Gastroesophageal sphincter (tissue), 4 donors: ENCODE results near the gene ZNF599. TPM values are rescaled to one million over a fixed set of nuclear protein-coding genes. Genes with fewer than 3 reads are reported as not detected.

Experiments used
- ATAC-seq: fragments of 150-250 bp; one replicate; pipeline ENCODE4 v1.9.1; 2016; ENCODE audit warnings: mild to moderate bottlenecking, moderate library complexity
- H3K27ac ChIP-seq, 4 donors: fragments of 200-600 bp; sonication (generic) in 3 of 4; 1 replicate in 3 of 4; 2 replicates in 1 of 4; pipeline ENCODE4 v1.5.1; 2016 to 2019
- H3K27me3 ChIP-seq: fragments of 200-600 bp; sonication (generic); one replicate; pipeline ENCODE4 v1.5.1; 2019
- H3K36me3 ChIP-seq, 2 donors: fragments of 200-600 bp; sonication (generic); one replicate each; pipeline ENCODE4 v1.5.1; 2019; ENCODE audit warnings: control low read depth in 1 of 2
- H3K4me1 ChIP-seq, 3 donors: fragments of 200-600 bp; sonication (generic); 1 replicate in 2 of 3; 2 replicates in 1 of 3; pipeline ENCODE4 v1.5.1; 2016 to 2019; ENCODE audit warnings: control low read depth in 2 of 3
- H3K4me3 ChIP-seq, 2 donors: fragments of 200-600 bp; sonication (generic); one replicate each; pipeline ENCODE4 v1.5.1; 2019; ENCODE audit warnings: mild to moderate bottlenecking in 1 of 2, moderate library complexity in 1 of 2
- H3K9me3 ChIP-seq, 3 donors: fragments of 200-600 bp; sonication (generic); one replicate each; pipeline ENCODE4 v1.5.1; 2017 to 2019; ENCODE audit warnings: control low read depth in 2 of 3
- EP300 ChIP-seq: sonication (generic); formaldehyde crosslinking; IDR thresholded peaks from one replicate; pipeline ENCODE4 v1.6.1; 2017; ENCODE audit warnings: antibody characterized with exemption, mild to moderate bottlenecking
- POLR2A ChIP-seq, 2 donors: fragments of 450-650 bp; IDR thresholded peaks; one replicate each; pipeline ENCODE4 v1.6.1; 2017; ENCODE audit warnings: antibody characterized with exemption in 2 of 2, mild to moderate bottlenecking in 2 of 2, moderate library complexity in 1 of 2
- POLR2AphosphoS5 ChIP-seq: sonication (generic); formaldehyde crosslinking; IDR thresholded peaks from one replicate; pipeline ENCODE4 v1.6.1; 2017; ENCODE audit warnings: antibody characterized with exemption
- WGBS, 2 donors: methylation state at CpG; one replicate each; pipeline ENCODE4 v1.1.5; 2018; ENCODE audit warnings: low coverage in 1 of 2; 5-methylcytosine and 5-hydroxymethylcytosine counted together
- total RNA-seq, 4 donors: library from RNA; depleted of rRNA; stranded (reverse); fragments of >200 nt; gene quantifications; one replicate each; pipeline ENCODE4 v1.1.0, GENCODE V29; 2016
- TF ChIP-seq, protein P1 (sequence below), 4 experiments: fragments of 200-600 bp in 2 of 4; fragments of 450-650 bp in 2 of 4; sonication (generic) in 1 of 4; IDR thresholded peaks; one replicate each; pipeline ENCODE4 v1.5.1; 2017 to 2019; ENCODE audit warnings: antibody characterized with exemption in 4 of 4, mild to moderate bottlenecking in 2 of 4, moderate library complexity in 2 of 4

ZNF599 gene
- total RNA-seq, 4 donors from 2014 or later = 4.8 to 7.1 (median 5.6) TPM

DNA sequence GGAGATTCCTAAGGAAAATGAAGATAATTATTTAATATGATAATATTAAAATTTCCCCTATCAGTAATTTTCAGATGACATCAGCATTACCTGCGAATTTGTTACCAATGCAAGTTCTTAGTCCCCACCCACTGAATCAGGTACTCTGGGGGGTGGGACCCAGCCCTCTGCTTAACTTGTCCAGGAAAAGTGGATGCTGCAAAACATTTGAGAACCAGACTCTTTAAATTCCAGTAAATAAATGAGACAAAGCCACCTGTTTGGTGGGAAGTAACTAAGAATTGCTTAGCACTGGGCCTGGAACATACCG lies 495 bp upstream of the ZNF599 start:
- H3K9me3 ChIP-seq = no peaks in the 10 kb centered on the region
- H3K4me1 ChIP-seq = peaks cover 0 to 19% (median 5%) of the 10 kb centered on the region in 3 donors
- H3K27ac ChIP-seq = peak overlapping the region in 2 of 4 donors; percentile 84 to 86
- H3K4me3 ChIP-seq = peak overlapping the region; percentile 70 to 91
- H3K27me3 ChIP-seq = peaks cover 15% of the 10 kb centered on the region
- ATAC-seq = no peak
- 69 to 77% methylated on average over 2 of the region's 2 CpGs for WGBS, 2 donors
- TF ChIP-seq EP300 (no peak), POLR2A (IDR thresholded peaks at IDR 0.05) (no peak)
- TF ChIP-seq, protein P1, sequence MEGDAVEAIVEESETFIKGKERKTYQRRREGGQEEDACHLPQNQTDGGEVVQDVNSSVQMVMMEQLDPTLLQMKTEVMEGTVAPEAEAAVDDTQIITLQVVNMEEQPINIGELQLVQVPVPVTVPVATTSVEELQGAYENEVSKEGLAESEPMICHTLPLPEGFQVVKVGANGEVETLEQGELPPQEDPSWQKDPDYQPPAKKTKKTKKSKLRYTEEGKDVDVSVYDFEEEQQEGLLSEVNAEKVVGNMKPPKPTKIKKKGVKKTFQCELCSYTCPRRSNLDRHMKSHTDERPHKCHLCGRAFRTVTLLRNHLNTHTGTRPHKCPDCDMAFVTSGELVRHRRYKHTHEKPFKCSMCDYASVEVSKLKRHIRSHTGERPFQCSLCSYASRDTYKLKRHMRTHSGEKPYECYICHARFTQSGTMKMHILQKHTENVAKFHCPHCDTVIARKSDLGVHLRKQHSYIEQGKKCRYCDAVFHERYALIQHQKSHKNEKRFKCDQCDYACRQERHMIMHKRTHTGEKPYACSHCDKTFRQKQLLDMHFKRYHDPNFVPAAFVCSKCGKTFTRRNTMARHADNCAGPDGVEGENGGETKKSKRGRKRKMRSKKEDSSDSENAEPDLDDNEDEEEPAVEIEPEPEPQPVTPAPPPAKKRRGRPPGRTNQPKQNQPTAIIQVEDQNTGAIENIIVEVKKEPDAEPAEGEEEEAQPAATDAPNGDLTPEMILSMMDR (IDR thresholded peaks at IDR 0.05) = no peak
- peaks cover 0 to 24% of the 10 kb centered on the region in 2 donors for H3K36me3 ChIP-seq

DNA sequence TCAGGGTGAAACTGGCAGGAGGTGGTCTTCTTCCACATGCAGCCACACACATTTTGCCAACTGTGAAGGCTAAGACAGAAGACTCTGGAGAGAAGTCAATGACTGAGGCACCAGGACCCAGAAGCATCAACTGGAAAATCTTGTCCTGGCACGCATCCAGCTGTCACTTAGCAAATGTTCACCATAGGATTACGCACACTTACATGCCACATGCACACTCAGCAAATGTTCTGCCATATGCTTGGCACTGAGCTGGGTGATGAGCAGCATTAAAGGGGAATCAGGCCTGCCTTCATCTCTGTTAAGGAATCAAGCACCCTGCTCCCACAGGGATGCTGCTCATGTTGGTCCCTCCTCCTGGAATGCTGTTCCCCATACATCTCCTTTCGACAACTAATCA lies 5.1 kb downstream of the ZNF599 start:
- no peak overlapping the region for H3K4me3 ChIP-seq
- TF ChIP-seq, protein P1 (IDR thresholded peaks at IDR 0.05) = no peak
- TF ChIP-seq POLR2AphosphoS5 = no peak
- TF ChIP-seq POLR2A (IDR thresholded peaks at IDR 0.05) = no peak
- no peak for TF ChIP-seq EP300
- ATAC-seq = no peak
- peaks cover 6 to 80% of the 10 kb centered on the region in 2 donors for H3K36me3 ChIP-seq
- H3K27me3 ChIP-seq = no peaks in the 10 kb centered on the region
- no peak overlapping the region for H3K27ac ChIP-seq
- H3K9me3 ChIP-seq = peaks cover 0 to 16% (median under 1%) of the 10 kb centered on the region in 3 donors
- 83% methylated on average over 3 of the region's 3 CpGs; no CpG with 5 or more reads in 1 of the 2 donors for WGBS, 2 donors
- H3K4me1 ChIP-seq = peaks cover 0 to 14% (median 5%) of the 10 kb centered on the region in 3 donors

DNA sequence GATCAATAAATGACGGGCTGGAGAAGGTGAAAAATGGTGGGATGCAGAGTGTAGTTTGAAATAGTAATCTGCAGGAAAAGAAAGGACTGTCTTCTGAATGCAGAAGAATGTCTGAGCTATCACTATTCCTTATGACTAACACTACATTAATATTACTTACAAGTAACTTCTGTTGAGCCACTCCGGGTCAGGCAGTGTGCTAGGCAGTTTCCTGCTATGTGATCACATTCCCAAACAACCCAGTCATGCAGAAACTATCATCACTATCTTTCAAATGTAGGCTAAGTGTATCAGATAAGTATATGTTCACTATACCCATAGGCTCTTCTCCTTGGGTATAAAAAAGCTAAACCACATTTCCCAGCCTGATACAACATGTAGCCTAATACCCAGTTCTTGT lies 6.6 kb downstream of the ZNF599 start:
- TF ChIP-seq POLR2A (IDR thresholded peaks at IDR 0.05) = no peak
- no peak for TF ChIP-seq POLR2AphosphoS5
- no peak for TF ChIP-seq EP300
- TF ChIP-seq, protein P1 (IDR thresholded peaks at IDR 0.05) = no peak
- Histone ChIP-seq H3K9me3 (peaks cover 0 to 30% (median 1%) of the 10 kb centered on the region in 3 donors), H3K27ac (no peak overlapping the region), H3K4me3 (no peak overlapping the region), H3K27me3 (no peaks in the 10 kb centered on the region), H3K36me3 (peaks cover 6 to 96% of the 10 kb centered on the region in 2 donors), H3K4me1 (peaks cover 0 to 1% (median 0%) of the 10 kb centered on the region in 3 donors)
- no peak for ATAC-seq
- WGBS, 2 donors = 94 to 100% methylated on average over 2 of the region's 2 CpGs

DNA sequence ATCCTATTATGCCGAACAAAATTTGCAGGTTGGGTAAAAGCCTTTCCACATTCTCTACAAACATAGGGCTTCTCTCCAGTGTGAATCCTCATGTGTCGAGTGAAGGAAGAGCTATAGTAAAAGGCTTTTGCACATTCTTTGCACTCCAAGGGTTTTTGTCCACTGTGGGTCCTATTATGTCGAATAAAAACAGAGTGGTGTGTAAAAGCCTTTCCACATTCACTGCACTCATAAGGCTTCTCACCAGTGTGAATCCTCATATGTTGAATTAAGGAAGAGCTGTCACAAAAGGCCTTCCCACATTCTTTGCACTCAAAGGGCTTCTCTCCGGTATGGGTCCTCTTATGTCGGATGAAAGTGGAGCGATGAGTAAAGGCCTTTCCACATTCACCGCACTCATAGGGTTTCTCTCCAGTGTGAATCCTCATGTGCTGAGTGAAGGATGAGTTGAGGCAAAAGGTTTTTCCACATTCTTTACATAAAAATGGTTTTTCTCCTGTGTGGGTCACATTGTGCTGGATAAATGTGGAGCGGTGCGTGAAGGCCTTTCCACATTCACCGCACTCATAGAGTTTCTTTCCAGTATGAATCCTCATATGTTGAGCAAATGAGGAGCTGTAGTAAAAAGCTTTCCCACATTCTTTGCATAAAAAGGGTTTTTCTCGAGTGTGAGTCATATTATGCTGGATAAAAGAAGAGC lies 13.6 kb downstream of the ZNF599 start:
- Histone ChIP-seq H3K27me3 (no peaks in the 10 kb centered on the region), H3K9me3 (peaks cover 3 to 95% (median 9%) of the 10 kb centered on the region in 3 donors), H3K4me1 (no peaks in the 10 kb centered on the region), H3K4me3 (no peak overlapping the region), H3K27ac (no peak overlapping the region), H3K36me3 (peaks cover 0 to 97% of the 10 kb centered on the region in 2 donors)
- TF ChIP-seq, protein P1 (IDR thresholded peaks at IDR 0.05) = no peak
- TF ChIP-seq EP300 = no peak
- WGBS, 2 donors = 95 to 98% methylated on average over 5 to 11 of the region's 11 CpGs
- ATAC-seq = no peak

DNA sequence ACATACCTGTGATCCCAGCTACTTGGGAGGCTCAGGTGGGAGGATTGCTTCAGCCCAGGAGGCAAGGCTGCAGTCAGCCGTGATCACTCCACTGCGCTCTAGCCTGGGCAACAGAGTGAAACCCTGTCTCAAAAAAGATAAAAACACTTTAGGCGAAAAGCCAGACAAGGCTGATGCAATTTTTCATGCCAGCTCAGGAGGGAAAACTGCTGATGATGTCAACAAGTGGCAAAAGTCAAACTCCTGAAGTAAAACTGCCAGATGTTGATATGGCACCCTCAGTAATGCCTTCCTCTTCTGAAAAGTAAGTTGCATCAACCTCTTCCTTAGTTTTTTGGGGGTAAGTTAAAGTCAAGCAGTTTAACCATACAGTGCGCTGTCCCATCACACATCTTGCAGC lies 15.6 kb downstream of the ZNF599 start:
- WGBS, 2 donors = 90 to 91% methylated on average over 2 of the region's 4 CpGs
- Histone ChIP-seq H3K36me3 (peaks cover 0 to 97% of the 10 kb centered on the region in 2 donors), H3K27me3 (no peaks in the 10 kb centered on the region), H3K9me3 (peaks cover 3 to 100% (median 8%) of the 10 kb centered on the region in 3 donors), H3K4me3 (no peak overlapping the region), H3K4me1 (no peaks in the 10 kb centered on the region), H3K27ac (no peak overlapping the region)
- TF ChIP-seq EP300 = no peak
- TF ChIP-seq, protein P1 (IDR thresholded peaks at IDR 0.05) = no peak
- no peak for TF ChIP-seq POLR2AphosphoS5
- no peak for TF ChIP-seq POLR2A (IDR thresholded peaks at IDR 0.05)
- no peak for ATAC-seq
